Measurements from ENCODE around the gene TGFBR2.

The TGFBR2 gene

GRCh38 chr3:30658328-30659052 lies 52.1 kb downstream of the TGFBR2 start (continued):
- TF ChIP-seq ZNF394 (tag by site-specific recombination; IDR thresholded peaks at IDR 0.05; ENCODE audit: borderline replicate concordance) (no peak), ZNF488 (tag by site-specific recombination; IDR thresholded peaks at IDR 0.05) (no peak), ZSCAN16 (tag by site-specific recombination; IDR thresholded peaks at IDR 0.05) (no peak), SALL2 (tag by site-specific recombination; IDR thresholded peaks at IDR 0.05; ENCODE audit: borderline replicate concordance) (no peak), ZNF837 (tag by site-specific recombination; IDR thresholded peaks at IDR 0.05) (no peak)

- ChIA-PET CTCF (interaction anchor here (0.6 to 1.6 kb wide), 4 partner anchors 20 to 390 kb away, joined by 3 to 6 read pairs (median 4); no protein-coding TSS in a partner anchor), POLR2A (interaction anchor here (0.8 kb wide), 1 partner anchor 18 kb away, joined by 3 read pairs; no protein-coding TSS in a partner anchor)
- Histone ChIP-seq H3K36me3 (ENCODE audit: control insufficient read depth in 2 of 2, insufficient read depth in 1 of 2, low read length in 2 of 2) (peaks cover 0 to 22% of the 10 kb centered on the region in 2 experiments; a peak in 1 of 3 replicates), H3K4me3 (ENCODE audit: low read depth, low read length) (no peak overlapping the region), H3K9me3 (ENCODE audit: control insufficient read depth, insufficient read depth, low read depth, low read length) (no peaks in the 10 kb centered on the region), H3K4me1 (ENCODE audit: control insufficient read depth, insufficient read depth, low read length) (no peaks in the 10 kb centered on the region; the same call in 1 of the 2 replicates), H3K27ac (ENCODE audit: extremely low read depth, low read depth, low read length) (no peak overlapping the region)
- no peak for TF ChIP-seq ZNF311 (tag by site-specific recombination; IDR thresholded peaks at IDR 0.05; ENCODE audit: borderline replicate concordance)
- no peak for TF ChIP-seq ZNF16 (tag by site-specific recombination; IDR thresholded peaks at IDR 0.05; ENCODE audit: low read depth)
- TF ChIP-seq ZNF155 (tag by site-specific recombination; IDR thresholded peaks at IDR 0.05): no peak
Observed at GRCh38 chr3:30659270-30660130, 53.1 kb downstream of the TGFBR2 start.

GRCh38 chr3:30660136-30660535 lies 53.7 kb downstream of the TGFBR2 start:
- Histone ChIP-seq H3K4me3 (ENCODE audit: low read depth, low read length) (no peak overlapping the region), H3K9me3 (ENCODE audit: control insufficient read depth, insufficient read depth, low read depth, low read length) (no peaks in the 10 kb centered on the region), H3K36me3 (ENCODE audit: control insufficient read depth in 2 of 2, insufficient read depth in 1 of 2, low read length in 2 of 2) (peaks cover 0 to 20% of the 10 kb centered on the region in 2 experiments; a peak in 1 of 3 replicates), H3K4me1 (ENCODE audit: control insufficient read depth, insufficient read depth, low read length) (no peaks in the 10 kb centered on the region; the same call in 1 of the 2 replicates), H3K27ac (ENCODE audit: extremely low read depth, low read depth, low read length) (no peak overlapping the region)
- POLR2A ChIA-PET: no interaction called here
- TF ChIP-seq AEBP2 (tag by site-specific recombination; IDR thresholded peaks at IDR 0.05; ENCODE audit: borderline replicate concordance) (no peak), ZNF514 (tag by site-specific recombination; IDR thresholded peaks at IDR 0.05) (no peak), ZNF26 (tag by site-specific recombination; IDR thresholded peaks at IDR 0.05) (no peak), ZNF488 (tag by site-specific recombination; IDR thresholded peaks at IDR 0.05) (no peak), KLF10 (tag by site-specific recombination; IDR thresholded peaks at IDR 0.05) (no peak), ZBTB8A (tag by site-specific recombination; IDR thresholded peaks at IDR 0.05) (no peak), GLI4 (tag by site-specific recombination; IDR thresholded peaks at IDR 0.05) (no peak), ZFP41 (tag by site-specific recombination; IDR thresholded peaks at IDR 0.05; ENCODE audit: borderline replicate concordance) (no peak)
- CTCF ChIA-PET: interaction anchor here (0.6 to 1.6 kb wide), 3 partner anchors 20 to 391 kb away, joined by 3 to 6 read pairs (median 4); no protein-coding TSS in a partner anchor

Measured in HEK293 (cell line).